ENCODE measurements around the gene CNGA3. TPM values are rescaled to one million over a fixed set of nuclear protein-coding genes. Genes with fewer than 3 reads are reported as not detected.

Gene CNGA3
- total and polyA plus RNA-seq, 2 of the 8 experiments (the other 6 are each of a cell fraction or from before 2014, with no cell fraction given), result 0.02 TPM; not detected in 1

GRCh38 chr2:98311090-98311489 is 35.2 kb upstream of the CNGA3 start:
- Histone ChIP-seq H3K9ac (replicated peaks in 1 of 4; ENCODE audit: extremely low read depth in 1 of 4, low read depth in 3 of 4, low read length in 3 of 4) (no peak overlapping the region), H2AK5ac (ENCODE audit: low read depth, low read length) (no peak overlapping the region), H3K56ac (replicated peaks; ENCODE audit: insufficient read length, low read depth, low read length) (no peak overlapping the region), H3K23ac (ENCODE audit: insufficient read length) (no peak overlapping the region), H2BK5ac (ENCODE audit: low read depth, low read length) (no peak overlapping the region), H3K9me3 (ENCODE audit: insufficient read depth in 2 of 2, low read depth in 1 of 2, low read length in 1 of 2) (no peaks in the 10 kb centered on the region), H2BK20ac (ENCODE audit: low read length) (no peak overlapping the region), H3K27me3 (replicated peaks in 1 of 4; ENCODE audit: control insufficient read depth in 3 of 4, extremely low read depth in 1 of 4, insufficient read depth in 3 of 4, low read length in 3 of 4) (no peaks in the 10 kb centered on the region), H3K18ac (ENCODE audit: extremely low read depth, low read length) (no peak overlapping the region), H4K91ac (replicated peaks; ENCODE audit: insufficient read length, low read length) (no peak overlapping the region), H3K4me1 (replicated peaks in 1 of 4; ENCODE audit: control insufficient read depth in 3 of 4, insufficient read depth in 4 of 4, low read length in 3 of 4) (no peaks in the 10 kb centered on the region; a peak in 2 of 7 replicates), H4K20me1 (replicated peaks in 1 of 2; ENCODE audit: control insufficient read depth in 1 of 2, insufficient read depth in 2 of 2, low read length in 2 of 2) (no peaks in the 10 kb centered on the region), H3K79me2 (ENCODE audit: control insufficient read depth in 1 of 2, insufficient read depth in 2 of 2, low read length in 2 of 2) (no peaks in the 10 kb centered on the region), H3K4me3 (ENCODE audit: extremely low read depth in 1 of 4, insufficient read depth in 2 of 4, low read depth in 3 of 4, low read length in 4 of 4) (no peak overlapping the region), H3K27ac (ENCODE audit: low read depth, low read length) (no peak overlapping the region), H2AFZ (ENCODE audit: low read length) (no peak overlapping the region), H2BK120ac (replicated peaks; ENCODE audit: low read depth, low read length) (no peak overlapping the region), H4K5ac (ENCODE audit: insufficient read length, low read depth, low read length) (no peak overlapping the region), H4K8ac (ENCODE audit: extremely low read depth, insufficient read depth, low read length) (no peak overlapping the region), H3K4me2 (ENCODE audit: insufficient read depth in 1 of 2, low read depth in 2 of 2, low read length in 2 of 2) (no peak overlapping the region), H2BK12ac (ENCODE audit: low read depth, low read length) (no peak overlapping the region), H3K23me2 (ENCODE audit: low read depth, low read length) (no peaks in the 10 kb centered on the region), H3K79me1 (ENCODE audit: low read depth, low read length) (no peaks in the 10 kb centered on the region), H3K4ac (replicated peaks; ENCODE audit: insufficient read length, low read depth, low read length) (no peak overlapping the region), H3K36me3 (ENCODE audit: control insufficient read depth in 2 of 4, insufficient read depth in 4 of 4, low read length in 3 of 4) (no peaks in the 10 kb centered on the region), H2BK15ac (ENCODE audit: low read length) (no peak overlapping the region), H3K14ac (ENCODE audit: insufficient read length) (no peak overlapping the region)
- POLR2A ChIA-PET (ENCODE audit: partially characterized antibody), result no interaction called here
- 89% methylated on average over 3 of the region's 3 CpGs; no CpG with 5 or more reads in 1 of the 2 experiments for WGBS, 2 experiments (ENCODE audit: extremely low coverage in 1 of 2, insufficient coverage in 1 of 2, insufficient read length in 1 of 2, insufficient replicate concordance in 2 of 2, low coverage in 1 of 2, low lambda C conversion rate in 2 of 2, missing lambda C conversion rate in 1 of 2)
- no peak for FAIRE-seq
- DNase-seq (ENCODE audit: low read depth in 1 of 2, low spot score in 2 of 2), result no peak
- TF ChIP-seq MAFK (IDR thresholded peaks at IDR 0.05; ENCODE audit: low read depth, low read length) (peak; percentile 65; the same call in 1 of the 2 replicates), TEAD4 (IDR thresholded peaks at IDR 0.05; ENCODE audit: low read depth, low read length) (no peak)
- CTCF ChIA-PET (ENCODE audit: partially characterized antibody), result interaction anchor here (0.6 to 2.4 kb wide), 18 partner anchors 12 to 611 kb away, joined by 3 to 15 read pairs (median 4); no protein-coding TSS in a partner anchor
